NK-92 treated with Interleukin-12 subunit alpha and Interleukin-12 subunit beta, amount 100 ng/mL, for 24 hours (cell line): ENCODE measurements around the gene FRAS1.

ENCODE experiments used
- DNase-seq: peaks from one replicate; lab custom pipeline; 2025; lab: John Stamatoyannopoulos, UW

FRAS1 gene

DNA sequence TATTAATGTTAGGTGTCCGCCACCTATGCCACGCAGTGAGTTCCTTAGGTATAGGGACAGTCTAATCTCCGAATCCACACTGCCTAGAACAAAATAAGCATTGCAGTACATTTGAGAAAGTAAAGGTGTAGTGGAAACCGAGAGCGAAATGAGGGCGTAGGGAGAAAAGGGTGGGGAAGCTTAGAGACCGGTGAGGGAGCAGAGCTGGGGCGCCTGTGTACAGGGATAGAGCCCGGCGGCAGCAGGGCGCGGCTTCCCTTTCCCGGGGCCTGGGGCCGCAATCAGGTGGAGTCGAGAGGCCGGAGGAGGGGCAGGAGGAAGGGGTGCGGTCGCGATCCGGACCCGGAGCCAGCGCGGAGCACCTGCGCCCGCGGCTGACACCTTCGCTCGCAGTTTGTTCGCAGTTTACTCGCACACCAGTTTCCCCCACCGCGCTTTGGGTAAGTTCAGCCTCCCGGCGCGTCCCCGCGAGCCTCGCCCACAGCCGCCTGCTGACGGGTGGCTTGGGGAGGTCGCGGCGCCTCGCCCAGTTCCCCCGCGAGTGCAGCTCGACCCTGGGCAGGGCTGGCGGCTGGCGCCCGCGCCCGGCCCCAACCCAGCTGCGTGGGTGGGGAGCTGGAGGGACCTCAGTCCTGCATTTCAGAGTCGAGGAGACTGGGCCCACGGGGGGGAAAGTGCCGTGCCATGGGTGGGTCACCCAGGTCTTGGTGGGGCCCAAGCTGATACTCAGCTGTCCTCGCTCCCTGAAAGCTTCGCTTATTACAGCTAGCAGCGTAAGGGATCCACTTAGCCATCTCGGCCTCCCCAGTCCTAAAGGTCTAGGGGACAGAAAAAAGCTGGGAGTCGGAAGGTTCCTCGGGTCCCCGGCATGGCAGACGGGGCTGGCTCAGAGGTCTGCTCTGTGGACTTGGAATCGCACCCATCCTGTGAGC is 494.6 kb downstream of the FRAS1 start, which contains the start of gene ANXA3:
TSS of gene ANXA3 (plus strand) at position 351 of the 932 bp plus-strand sequence. CDS start 2,704 bp downstream, outside the sequence.
- DNase-seq = no peak

DNA sequence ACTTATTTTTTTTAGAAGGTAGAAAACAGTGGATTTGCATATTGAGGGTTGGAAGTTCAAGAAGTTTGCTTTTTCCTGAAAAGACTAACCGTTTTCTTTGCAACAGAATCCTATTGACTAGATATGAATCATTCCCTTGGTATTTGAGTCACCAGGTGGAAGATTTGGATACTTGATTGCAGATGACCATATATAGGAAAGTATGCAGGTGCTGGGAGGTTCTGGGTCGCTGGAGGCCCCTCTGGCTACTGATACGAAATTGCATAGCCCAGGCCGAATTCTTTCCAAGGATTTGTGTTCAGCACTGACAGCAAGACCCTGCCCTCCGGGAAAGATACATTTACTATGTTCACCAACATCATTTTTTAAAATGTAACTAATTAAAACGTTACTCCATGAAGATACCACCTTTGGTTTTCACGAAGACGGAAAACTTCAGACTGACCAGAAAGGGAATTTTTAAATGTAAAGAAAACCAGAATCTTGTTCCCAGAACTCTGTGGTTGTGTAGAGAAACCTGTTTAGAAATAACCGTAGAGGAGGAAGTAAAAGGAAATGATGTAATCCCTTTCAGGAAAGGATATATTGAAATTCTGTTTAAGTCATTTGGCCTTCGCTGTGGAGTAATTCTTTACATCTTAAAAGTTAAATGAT is 495.4 kb downstream of the FRAS1 start:
- DNase-seq = no peak

DNA sequence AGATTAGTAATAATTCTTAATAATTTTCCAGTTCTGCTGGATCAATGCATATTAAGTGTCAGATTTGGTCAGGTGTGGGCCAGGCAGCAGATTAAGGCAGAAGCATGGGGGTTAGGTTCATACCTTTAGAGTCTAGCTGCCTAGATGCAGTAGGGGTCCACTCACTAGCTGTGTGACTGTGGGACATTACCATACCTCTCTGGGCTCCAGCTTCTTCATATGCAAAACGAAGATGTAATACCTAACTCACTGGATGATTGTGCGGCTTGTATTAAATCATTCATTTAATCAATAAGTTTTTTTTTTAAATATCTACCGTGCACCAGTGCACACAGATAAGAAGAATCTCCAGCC is 495.9 kb downstream of the FRAS1 start:
- no peak for DNase-seq

DNA sequence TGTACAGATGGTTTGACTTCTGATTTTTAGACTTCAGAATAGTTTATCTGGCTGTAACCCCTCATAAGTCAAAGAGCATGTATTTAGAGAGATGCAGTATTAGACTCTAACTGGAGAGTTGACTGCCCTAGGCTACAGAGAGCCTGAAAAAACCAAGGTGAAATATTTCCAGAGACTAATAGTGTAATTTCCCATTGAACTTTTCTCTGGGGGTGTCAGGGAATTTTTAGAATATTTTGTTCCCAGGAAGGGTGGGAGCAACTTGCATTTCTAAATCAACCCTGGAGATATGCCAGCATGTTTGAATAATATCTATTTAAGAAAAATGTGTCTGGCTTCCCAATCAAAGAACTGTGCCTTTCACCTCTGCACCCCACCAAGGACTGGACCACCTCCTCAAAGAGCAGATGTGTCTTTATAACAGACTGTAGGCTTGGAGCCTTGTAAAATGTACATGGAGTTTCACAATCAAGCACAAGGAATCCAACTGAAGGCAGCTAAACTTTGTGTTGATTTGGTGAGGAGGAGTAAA is 496.5 kb downstream of the FRAS1 start:
- DNase-seq = no peak

DNA sequence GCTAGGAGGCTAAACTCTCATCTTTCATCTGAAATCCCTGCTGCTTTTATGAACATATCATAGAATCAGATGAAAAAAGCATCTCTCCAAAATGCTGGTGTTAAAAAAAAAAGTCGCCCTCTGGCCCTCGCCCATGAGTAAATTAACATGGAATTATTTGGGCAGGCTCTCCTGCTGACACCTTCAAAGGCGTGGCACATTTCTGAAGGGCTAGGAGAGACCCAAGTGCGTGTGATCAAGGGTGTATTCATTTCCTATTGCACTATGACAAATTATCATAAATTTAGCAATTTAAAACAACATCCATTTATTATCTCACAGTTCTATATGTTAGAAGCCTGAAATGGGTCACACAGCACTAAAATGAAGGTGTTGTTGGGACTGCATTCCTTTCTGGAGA is 499.5 kb downstream of the FRAS1 start:
- DNase-seq = no peak

DNA sequence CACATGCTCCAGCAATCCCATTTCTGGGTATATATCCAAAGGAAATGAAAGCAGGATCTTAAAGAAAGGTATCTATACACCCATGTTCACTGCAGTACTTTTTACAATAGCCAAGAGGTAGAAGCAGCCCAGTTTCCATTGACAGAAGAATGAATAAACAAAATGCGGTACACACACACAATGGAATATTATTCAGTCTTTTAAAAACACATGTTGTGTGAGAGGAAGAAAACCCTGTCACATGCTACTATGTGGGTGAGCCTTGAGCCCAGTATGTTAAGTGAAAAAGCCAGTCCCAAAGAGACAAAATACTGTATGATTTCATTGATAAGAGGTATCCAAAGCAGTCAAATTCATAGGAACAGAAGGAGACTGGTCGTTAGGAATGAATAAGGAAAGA is 500.7 kb downstream of the FRAS1 start:
- no peak for DNase-seq

DNA sequence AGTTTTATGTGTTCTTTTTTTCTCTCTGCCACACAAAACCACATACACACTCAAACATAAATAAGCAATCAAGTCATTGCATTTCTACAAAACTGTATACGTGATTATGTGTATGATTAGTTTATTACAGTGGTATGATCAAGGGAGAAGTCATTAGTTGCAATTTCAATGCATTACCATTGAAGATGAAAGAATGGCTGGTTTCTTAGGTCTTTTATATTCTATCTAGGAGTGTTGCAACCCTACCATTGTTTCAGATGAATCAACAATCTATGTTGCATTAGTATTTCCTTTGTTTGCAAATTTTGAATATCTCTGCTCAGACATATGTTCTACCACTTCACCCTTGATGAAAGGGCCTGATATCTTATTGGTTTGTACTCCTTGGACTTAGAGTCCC is 501.3 kb downstream of the FRAS1 start:
- no peak for DNase-seq

DNA sequence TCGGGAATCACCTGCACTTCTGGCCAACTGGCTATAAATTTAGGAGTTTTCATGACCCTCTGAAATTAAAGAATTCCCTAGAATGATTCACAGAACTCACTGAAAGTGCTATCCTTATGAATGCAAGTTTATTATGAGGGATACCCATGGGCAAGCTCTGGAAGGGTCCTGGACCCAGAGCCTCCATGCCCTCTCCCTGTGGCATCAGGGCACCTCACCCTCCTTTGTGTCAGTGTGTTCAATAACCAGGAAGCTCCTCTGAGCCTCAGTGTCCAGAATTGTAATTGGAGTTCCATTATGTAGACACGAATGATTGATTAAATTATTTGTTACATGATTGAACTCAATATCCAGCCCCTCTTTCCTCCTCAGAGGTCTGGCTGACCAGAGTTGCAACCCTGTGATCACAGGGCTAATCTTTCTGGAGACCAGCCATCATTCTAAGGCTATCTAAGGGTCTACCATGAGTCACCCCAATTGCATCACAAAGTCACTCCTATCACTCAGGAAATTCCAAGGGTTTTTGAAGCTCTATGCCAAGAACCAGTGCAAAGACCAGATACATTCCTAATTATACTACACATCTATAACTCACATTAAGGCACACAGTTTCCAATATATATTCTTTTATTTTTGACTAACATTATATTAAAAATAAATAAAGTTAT is 503.3 kb downstream of the FRAS1 start:
- no peak for DNase-seq

DNA sequence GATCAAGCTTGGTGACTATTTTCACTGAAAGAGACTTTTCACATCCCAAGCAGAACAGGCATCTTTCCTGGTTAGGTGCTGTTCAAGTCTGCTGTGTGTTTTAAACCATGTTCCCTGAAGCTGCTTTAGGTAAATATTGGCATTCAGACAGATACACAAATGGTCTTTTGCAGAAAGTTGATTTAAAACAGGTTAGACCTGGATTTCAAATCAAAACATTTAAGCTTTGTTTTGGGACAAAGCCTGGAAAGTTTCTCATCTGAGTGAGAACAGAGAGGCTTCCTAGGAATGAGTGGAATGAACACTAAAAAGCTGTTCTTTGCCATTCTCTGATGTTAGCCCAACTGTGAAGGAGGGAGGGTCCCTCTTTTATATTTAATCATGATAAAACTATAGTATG is 504.6 kb downstream of the FRAS1 start:
- no peak for DNase-seq

DNA sequence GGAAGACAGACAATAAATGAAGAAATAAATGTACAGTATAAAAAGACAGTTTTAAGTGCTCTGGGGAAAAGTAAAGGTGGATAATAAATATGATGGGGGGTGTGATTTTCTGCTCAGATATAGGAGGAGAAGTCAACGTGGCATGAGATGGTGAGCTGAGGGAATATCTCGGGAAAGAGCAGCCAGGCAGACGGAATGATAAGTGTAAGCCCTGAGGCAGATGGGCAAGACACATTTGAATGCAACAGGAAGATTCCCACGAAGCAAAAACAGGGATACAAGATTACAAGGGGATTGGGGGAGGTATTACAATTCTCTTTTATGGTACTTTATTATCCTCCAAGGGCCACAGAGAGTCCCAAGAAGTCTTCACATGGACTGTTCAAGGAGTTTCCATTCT is 505.6 kb downstream of the FRAS1 start:
- DNase-seq = no peak

DNA sequence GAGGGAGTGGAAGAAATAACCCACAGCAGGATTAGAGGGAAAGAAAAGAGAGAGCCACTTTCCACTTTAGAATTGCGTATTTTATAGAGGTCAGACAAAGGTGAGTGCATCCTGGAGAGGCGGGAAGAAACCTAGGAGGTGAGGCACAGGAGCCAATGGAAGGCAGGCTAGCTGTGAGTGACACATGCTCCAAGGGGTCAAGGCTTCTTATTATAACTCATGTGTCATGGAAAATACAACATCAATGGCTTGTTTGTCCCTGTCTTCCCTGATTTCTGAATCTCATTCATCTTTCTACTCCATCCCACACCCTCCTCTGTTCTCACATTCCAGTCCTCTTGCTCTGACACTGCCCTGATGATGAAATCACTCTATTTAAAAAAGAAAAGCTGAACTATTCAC is 508.8 kb downstream of the FRAS1 start:
- no peak for DNase-seq

DNA sequence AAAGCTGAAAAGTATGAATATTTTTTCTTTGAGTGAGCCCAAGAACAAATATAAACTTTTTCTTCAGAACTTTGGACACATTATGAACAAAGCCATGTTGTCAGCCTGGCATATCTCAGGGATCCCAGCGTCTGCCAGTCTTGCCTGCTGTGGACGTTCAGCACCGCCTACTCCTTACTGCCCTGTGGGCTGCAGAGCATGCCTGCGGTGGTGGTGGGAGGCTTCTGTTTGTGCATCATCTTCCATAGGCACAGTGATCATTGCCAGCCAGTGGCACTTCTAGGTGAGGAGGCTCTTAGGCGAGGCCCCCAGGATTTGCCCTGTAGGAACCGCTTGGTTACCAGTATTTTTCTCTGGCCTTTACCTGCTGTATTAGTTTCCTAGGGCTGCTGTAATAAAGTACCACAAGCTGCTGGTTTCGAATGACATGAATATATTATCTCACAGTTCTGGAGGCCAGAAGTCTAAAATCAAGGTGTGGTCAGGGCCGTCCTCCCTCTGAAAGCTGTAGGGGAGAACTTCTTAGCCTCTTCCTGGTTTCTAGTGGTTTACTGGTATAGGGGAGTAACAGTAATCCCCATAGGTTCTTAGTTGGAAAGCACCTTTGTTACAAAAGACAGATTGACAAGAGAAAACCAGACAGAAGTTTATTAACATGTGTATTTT is 509.8 kb downstream of the FRAS1 start:
- DNase-seq = no peak

DNA sequence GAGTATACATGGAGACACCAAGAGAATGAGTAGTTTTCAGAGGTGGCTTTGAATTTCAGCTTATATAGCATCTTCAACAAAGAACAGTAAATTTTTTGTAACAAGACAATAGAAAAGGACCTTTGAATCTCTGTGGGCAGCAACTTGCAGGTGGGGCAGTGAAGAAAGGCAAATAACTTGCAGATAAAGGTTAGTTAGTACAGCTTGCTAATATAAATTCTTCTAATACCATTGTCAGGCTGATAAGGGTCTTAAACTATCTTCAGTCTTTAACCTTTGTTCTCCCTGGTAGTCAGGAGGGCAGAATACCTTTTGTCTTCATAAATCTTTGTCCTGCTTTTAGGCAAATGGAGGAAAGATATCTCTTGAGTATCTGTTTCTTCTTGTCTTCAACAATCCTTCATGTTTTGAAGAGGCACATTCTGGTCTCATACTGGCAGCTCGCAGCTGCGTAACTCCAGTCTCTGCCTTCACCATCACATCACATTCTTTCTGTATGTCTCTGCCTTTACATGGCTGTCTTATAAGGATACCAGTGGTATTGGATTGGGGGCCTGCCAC is 510.5 kb downstream of the FRAS1 start:
- DNase-seq = no peak

DNA sequence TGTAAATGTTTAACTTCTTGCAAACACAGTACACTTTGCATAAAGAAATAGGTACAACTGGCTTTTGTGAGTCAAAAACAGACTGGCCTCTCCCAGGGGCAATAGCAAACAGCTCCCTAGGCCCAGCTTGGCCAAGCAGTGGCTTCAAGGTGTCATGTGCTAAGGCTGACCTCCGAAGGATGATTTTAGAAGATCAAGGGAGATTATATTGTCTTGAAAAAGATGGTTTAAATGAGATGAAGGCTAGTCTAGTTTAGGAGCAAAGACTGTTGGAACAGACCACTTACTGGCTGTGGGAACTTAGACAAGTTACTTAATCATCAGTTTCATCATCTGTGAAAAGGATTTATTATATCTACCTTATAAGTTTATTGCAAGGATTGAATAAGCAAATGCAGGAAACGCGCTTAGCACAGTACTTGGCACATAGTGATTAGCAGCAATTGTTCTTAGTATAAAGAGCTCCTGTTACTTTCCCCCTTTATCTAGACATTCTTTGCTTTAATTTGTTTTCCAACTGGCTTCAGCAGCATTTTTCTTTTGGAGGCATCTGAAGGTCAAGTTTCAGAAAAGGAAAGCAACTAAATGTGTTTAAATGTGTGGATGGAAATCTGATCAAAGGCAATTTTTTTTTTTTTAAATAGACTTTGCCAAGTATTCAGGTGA is 511.6 kb downstream of the FRAS1 start:
- no peak for DNase-seq

DNA sequence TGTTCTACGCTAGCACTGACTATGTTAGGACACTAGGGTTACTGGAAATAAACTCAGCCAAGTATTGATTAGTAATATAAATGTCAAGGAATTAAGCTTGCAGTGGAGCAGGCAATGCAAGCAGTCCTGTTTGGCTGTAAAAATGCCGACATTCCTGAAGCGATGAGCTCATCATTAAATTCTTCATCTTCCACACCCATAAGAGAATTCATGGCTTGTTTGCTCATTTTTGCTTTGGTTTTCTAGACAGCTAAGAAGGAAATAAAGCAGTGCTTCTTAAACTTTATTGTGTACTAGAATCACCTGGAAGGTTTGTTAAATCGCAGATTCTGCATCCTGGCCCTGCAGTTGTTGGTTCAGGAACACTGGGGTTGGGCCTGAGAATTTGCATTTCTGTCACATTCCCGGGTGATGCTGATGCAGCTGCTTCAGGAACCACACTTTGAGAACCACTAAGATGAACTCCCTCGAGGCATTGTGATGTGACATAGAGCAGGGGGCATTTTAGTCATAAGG is 512.2 kb downstream of the FRAS1 start:
- DNase-seq = no peak

DNA sequence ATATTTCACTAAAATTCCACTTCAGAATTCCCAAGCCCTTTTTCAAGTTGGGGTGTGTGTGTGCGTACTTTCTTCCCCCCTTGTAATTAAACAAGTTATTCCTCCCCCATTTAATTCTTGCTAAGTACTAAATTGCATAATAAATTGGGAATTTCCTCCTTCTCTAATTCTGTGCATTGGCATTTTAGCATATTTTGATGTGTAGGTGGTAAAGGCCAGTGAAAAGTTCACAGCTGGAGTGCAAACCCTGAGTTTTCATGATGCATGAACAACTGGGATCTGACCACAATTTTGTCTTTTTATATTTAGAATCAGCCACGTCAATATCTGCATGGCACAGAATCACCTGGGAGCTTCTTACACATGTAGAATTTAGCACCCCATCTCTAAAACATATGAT is 513.0 kb downstream of the FRAS1 start:
- no peak for DNase-seq

DNA sequence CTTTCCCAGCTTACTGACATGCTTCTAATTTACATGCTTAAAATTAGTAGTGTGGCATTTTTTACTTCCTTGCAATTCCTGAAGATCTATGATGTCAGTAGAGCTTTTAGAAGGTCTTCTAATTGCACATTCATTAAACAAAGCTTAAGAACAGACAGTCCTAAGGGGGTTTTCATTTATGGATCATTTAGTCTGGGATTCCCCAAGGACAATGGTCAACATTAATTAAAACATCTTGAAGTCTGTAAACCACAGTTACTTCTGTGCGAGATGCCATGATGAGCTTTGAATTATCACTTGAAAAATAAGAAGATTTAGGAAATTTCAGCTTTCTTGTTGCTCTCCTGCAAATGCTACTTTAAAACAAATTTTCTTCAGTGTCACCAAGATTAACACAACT is 514.7 kb downstream of the FRAS1 start:
- no peak for DNase-seq

DNA sequence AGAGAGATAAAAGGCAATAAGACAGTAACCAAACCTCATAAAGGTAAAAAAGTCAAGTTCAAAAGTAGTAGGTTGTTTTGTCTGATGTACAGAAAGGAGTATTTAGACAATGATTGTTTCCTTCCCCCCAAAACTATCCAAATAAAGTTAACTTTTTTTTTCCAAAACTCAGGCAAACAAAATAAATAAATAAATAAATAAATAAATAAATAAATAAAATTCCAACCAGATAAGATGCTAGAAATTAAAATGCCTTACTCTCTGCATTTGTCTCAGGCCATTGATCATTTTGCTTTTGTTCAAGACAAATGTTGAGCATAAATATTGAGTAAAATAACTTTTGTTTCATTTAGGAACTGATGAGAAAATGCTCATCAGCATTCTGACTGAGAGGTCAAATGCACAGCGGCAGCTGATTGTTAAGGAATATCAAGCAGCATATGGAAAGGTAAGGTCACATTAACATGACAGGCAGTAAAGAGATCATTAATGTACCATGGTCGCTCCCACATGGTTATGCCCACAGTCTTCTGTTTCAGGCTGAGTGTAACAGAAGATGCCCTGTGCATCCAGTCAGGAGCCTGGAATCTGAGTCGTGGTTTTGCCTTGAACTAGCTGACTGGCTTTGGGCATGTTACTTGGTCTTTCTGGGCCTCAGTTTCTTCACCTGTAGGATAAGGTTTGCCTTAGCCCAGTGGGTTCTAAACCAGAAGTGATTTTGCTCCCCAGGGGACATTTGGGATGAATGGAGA is 521.7 kb downstream of the FRAS1 start:
- no peak for DNase-seq

DNA sequence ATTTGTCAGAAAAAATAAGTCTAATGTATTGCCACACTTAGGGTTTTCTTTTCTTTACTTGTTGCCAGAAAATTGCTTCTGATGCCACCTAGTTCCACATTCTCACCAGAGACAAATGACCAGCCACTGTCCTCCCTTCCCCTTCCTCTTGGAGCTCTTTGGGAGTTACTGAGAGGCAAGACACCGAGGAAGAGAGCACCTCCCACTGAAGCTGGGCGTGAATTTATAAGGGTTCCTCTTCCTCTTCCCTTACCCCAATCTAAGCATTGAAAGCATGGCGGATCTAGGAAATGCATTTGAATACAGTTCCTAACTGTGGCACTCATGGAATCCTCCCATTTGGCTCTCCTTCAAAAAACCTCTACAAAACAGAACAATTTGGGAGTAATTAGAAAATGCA is 524.5 kb downstream of the FRAS1 start:
- no peak for DNase-seq

DNA sequence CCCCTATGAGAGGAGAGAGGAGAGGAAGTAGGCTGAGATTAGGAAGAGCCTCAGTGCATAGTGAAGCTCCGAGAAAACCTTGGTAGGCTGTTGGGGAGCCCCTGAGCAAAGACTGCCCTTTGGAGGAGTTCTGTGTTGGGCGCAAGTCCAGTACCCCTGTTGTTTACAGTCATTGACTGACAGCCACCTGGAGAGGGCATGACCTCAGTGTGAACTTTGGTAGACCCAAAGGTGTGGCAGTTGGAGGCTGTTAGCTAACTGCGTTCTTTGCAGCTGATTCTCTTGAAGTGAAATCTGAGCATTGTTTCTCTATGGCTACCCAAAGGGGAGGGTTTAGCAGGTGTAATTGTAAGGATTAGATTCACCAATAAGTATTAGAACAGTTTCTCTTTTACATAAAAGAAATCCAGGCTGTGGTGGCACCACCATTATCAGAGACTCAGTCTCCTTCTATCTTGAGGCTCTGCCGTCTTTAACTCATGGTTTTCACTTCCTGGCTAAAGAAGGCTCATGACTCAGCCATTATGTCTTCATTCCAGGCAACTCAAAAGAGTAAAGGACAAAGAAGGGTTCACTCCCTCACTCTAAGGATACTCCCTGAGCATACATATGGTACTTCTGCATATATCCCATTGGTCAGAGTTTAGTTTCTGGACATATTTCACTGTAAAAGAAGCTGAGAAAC is 527.9 kb downstream of the FRAS1 start:
- DNase-seq = no peak
